ENCODE measurements around the gene DDAH1.

The DDAH1 gene

GRCh38 chr1:85373378-85373708 is 91.6 kb downstream of the DDAH1 start:
- TF ChIP-seq ZFX (IDR thresholded peaks at IDR 0.05), result no peak
- TF ChIP-seq, protein P1, sequence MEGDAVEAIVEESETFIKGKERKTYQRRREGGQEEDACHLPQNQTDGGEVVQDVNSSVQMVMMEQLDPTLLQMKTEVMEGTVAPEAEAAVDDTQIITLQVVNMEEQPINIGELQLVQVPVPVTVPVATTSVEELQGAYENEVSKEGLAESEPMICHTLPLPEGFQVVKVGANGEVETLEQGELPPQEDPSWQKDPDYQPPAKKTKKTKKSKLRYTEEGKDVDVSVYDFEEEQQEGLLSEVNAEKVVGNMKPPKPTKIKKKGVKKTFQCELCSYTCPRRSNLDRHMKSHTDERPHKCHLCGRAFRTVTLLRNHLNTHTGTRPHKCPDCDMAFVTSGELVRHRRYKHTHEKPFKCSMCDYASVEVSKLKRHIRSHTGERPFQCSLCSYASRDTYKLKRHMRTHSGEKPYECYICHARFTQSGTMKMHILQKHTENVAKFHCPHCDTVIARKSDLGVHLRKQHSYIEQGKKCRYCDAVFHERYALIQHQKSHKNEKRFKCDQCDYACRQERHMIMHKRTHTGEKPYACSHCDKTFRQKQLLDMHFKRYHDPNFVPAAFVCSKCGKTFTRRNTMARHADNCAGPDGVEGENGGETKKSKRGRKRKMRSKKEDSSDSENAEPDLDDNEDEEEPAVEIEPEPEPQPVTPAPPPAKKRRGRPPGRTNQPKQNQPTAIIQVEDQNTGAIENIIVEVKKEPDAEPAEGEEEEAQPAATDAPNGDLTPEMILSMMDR (conservative IDR thresholded peaks at IDR 0.05), result no peak
- no peak overlapping the region for H3K27ac ChIP-seq

DNA sequence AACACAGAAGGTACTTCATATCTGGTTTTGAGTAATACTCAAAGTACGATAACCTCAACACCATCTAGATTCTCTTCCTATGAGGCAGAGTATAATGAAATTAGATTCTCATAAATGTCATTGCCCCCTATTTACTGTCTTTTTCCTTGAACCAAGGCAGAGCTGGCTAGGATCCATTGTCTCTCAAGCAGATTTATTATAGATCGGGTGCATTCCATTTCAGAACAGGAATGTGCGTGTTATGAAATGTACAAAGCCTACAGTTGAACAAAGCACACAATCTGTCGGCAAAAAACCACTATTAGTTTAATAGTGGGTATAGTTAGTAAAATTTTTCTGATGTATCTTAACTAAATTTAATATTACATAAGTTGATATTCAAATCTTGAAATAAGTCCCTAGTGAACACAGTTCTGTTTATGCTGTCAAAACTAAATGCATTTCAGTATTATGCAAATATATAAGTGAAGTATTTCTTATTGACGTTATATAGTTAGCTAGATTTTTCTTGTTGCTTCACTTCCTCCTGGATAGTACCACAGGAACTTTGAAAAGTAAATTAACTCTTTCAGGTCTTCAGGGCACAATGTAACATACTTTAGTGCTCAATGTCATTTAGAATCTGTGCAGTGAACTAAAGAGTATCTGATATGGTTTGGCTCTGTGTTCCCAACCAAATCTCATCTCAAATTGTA is 92.1 kb downstream of the DDAH1 start:
- H3K27ac ChIP-seq, result no peak overlapping the region
- TF ChIP-seq, protein P1 (conservative IDR thresholded peaks at IDR 0.05), result no peak
- no peak for TF ChIP-seq ZFX (IDR thresholded peaks at IDR 0.05)

DNA sequence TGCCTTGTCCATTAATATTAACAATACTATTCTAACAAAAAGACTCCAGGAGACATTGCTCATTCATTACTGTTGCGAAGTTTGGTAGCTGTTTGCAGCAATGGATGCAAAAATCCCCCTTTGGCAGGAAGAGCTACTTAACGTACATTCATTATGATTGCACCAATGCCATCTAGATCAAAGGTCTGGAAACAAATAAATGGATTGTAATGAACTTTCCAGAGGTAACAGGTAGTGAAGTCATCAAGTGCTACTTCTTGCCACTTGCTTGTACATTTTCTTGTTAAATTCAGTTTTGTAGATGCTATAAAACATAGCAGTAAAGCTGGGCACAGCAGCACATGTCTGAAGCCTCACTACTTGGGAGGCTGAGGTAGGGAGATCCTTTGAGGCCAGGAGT is 93.9 kb downstream of the DDAH1 start:
- no peak for TF ChIP-seq ZFX (IDR thresholded peaks at IDR 0.05)
- TF ChIP-seq, protein P1 (conservative IDR thresholded peaks at IDR 0.05), result no peak

DNA sequence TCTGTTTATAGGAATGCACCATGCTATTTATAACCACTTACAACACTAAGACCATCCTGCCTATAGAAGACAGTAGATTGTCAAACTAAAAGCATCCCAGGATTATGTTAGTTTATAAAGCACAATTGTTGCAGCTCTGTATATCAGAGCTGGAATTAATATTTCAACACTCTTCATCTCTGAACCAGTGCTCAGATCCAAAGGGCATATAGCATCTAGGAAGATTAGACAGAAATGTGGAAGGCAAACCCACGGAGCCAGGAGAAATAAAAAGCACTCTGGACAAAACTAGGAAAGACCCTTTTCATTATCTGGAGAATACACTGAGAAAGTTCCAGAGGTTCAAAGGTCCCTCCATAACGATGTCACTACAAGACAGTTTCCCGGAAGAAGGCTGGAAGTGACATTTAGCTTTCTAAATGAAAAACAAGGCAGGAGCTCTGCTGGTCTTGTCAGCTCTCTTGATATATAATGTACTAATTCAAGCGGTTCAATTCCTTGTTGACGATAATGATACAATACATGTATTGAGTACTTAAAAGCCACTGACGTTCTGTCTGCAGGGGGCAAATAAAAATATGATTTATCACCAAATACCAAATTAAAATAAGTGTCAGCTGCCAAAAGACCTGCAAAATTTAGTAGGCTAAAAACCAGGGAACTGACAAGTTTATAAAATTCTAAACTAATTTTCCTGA is 96.7 kb downstream of the DDAH1 start:
- no peak for TF ChIP-seq ZFX (IDR thresholded peaks at IDR 0.05)
- TF ChIP-seq, protein P1 (conservative IDR thresholded peaks at IDR 0.05), result no peak

More for the DNA sequence above, 93.9 kb downstream of the DDAH1 start:
- H3K27ac ChIP-seq, result no peak overlapping the region

GRCh38 chr1:85366391-85367170 is 98.4 kb downstream of the DDAH1 start:
- H3K27ac ChIP-seq, result no peak overlapping the region
- TF ChIP-seq, protein P1 (conservative IDR thresholded peaks at IDR 0.05), result no peak
- no peak for TF ChIP-seq ZFX (IDR thresholded peaks at IDR 0.05)

More for the DNA sequence above, 96.7 kb downstream of the DDAH1 start:
- no peak overlapping the region for H3K27ac ChIP-seq

DNA sequence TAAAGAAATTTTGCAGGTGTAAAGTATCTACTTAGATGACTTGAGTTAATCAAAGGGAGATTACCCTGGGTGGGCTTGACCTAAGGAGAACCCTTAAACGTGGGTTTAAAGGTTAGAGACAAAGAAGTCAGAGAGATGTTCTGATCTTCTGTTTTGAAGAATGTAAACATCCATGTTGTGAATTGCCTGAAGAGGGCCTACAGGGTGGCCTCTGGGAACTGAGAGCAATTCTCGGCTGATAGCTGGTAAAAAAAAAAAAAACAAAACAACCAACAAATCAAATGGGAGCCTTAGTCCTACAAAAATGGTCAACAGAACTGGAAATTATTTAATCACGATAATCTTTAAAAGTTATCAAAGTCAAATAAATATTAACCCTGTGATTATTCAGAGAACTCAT is 99.1 kb downstream of the DDAH1 start:
- H3K27ac ChIP-seq, result no peak overlapping the region
- no peak for TF ChIP-seq ZFX (IDR thresholded peaks at IDR 0.05)
- TF ChIP-seq, protein P1 (conservative IDR thresholded peaks at IDR 0.05), result no peak

DNA sequence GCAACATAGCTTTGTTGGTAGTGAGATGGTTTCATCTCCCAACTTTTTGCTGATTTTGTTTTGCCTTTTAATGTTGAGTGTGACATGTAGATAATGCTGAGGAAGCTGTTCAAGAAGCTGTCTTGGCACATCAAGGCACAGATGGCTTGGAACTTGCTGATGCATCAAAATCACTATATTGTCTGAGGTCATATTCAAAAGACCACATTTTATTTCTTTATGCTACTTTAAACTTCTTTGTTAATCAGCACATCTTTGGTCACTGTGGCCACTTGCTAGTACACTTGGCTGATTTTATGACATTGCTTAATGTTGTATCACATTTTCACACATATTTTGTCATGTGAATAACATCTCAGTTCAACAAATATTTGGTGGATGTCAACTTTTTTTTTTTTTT is 101.4 kb downstream of the DDAH1 start:
- TF ChIP-seq, protein P1 (conservative IDR thresholded peaks at IDR 0.05), result no peak
- TF ChIP-seq ZFX (IDR thresholded peaks at IDR 0.05), result no peak
- no peak overlapping the region for H3K27ac ChIP-seq
